DMS153 treated with DMSO at 0.1 percent for 48 hours (cell line): ENCODE measurements around the gene ZMYND19.
"Not testable (repeated sequence)": the region's sequence is repeated elsewhere in the genome, so short reads cannot be mapped to it uniquely, and the experiment has no call there.

ENCODE experiments used
- DNase-seq: peaks from one replicate; lab custom pipeline; 2025; ENCODE audit not compliant: unreplicated experiment; lab: John Stamatoyannopoulos, UW

ZMYND19 gene

DNA sequence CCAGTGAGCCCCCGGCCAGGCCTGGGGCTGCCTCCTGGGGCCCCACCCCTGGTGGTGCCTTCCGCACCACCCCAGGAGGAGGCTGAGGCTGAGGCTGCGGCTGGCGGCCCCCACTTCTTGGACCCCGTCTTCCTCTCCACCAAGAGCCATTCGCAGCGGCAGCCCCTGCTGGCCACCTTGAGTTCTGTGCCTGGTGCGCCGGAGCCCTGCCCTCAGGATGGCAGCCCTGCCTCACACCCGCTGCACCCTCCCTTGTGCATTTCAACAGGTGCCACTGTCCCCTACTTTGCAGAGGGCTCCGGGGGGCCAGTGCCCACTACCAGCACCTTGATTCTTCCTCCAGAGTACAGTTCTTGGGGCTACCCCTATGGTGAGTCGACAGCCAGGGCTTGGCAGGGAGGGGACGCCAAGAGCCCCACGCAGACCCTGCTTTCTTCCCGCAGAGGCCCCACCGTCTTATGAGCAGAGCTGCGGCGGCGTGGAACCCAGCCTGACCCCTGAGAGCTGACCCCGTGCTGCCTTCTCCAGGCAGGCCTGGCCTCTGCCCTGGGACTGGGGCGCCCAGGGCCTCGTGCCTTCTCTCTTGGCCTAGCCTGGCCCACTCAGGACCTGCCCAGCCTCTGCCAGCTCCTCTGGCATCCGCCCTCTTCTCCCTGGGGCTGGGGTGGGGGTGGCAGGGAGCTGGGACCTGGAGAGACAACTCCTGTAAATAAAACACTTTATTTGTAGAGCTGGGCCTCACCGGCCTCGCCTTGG lies 24.5 kb upstream of the ZMYND19 start:
- DNase-seq, result no peak

DNA sequence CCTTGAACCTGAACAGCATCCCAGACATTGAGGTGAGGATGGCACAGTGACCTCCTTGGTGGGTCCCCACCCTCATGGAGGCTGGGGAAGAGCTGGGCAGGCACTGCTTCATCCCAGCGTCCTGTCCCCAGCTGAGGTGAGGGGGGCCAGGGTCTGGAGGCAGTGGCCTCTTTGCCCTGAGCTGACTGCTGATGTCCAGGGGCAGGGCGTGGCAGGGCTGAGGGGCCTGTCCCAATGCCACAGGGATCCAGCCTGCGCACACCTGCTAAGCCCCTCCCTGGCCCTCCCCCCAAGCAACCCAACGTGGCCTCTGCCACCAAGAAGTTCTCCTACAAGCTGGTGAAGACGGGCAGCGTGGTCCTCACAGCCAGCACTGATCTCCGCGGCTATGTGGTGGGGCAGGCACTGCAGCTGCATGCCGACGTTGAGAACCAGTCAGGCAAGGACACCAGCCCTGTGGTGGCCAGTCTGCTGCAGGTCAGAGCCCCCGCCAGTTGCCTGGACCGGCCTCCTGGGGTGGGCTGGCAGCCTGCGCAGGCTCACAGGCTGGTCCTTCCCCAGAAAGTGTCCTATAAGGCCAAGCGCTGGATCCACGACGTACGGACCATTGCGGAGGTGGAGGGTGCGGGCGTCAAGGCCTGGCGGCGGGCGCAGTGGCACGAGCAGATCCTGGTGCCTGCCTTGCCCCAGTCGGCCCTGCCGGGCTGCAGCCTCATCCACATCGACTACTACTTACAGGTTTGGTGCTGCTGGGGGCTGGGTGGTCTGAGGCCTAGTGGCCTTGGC lies 23.6 kb upstream of the ZMYND19 start:
- no peak for DNase-seq

DNA sequence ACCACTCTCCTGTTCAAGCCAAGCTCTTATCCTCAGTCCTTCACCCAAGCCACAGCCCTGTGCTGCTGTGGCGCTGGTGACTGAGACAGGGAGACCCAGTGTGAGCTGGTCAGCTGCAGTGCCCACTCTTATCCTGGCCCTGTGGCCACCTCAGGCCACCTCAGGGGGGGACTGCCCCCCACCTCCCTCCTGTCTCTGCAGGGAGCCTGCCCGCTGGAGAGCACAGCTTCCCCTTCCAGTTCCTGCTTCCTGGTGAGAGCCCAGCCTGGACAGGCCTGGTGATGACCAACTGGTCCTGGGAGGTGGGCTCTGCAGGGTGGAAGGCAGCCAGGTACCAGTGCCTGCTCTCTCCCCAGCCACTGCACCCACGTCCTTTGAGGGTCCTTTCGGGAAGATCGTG lies 22.9 kb upstream of the ZMYND19 start:
- no peak for DNase-seq

DNA sequence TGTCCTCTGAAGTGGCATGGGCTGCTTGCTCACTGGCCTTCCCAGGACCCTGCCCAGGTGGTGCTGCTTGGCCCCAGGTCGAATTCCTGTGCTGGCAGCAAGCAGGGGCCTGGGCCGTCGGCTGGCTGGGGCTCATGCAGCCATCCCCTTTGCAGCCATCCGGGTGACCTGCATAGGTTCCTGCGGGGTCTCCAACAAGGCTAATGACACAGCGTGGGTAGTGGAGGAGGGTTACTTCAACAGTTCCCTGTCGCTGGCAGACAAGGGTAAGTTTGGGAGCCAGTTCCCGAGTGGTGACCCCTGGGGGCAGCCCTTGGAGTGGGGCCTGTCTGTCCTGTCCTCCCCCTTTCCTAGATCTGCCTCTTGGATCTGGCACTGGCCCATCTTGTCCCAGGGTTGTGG lies 22.4 kb upstream of the ZMYND19 start:
- DNase-seq, result no peak

DNA sequence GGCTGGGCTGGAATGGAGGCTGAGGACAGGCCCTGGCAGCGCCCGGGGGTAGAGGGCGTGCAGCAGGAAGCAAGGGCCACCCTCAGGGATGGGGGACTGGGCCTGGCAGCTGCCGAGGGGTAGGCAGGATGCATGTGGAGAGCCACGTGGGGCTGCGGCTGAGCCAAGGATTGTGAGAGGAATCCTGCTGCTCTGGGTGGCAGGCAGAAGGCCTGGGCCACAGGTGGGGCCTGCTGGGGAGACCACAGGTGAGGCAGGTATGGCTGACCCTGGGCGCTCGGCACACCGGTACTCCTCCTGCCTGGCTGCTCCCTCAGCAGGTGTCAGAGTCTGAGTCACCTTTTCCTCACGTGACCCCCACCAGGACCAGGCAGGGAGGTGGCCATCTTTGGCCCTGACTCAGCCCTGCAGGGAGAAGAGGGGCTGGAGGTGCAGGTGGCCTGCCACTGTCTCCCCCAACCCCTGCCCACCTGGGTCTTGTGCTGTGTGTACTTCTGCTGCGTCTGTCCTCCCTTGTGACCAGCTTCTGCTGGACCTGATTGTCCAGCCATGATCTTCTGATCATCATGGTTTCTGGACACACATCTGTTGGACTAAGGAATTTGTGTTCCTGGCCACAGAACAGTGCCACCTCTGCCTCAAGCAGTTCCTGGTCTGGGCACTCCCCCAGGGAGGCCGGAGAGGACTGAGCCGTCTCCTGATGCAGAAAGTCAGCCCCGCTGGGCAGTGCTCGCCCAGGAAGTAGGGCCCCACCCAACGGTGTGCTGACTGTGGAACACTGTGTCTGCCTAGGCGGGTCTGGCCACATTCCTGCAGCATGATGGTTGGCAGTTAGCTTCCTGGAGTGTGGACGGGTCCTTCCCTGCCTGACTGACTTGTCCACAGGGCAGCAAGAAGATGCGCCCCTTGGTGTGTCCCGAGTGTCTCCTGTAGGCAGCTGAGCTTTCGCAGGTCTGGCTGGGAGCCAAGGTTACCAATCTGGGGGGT lies 21.6 kb upstream of the ZMYND19 start:
- no peak for DNase-seq

DNA sequence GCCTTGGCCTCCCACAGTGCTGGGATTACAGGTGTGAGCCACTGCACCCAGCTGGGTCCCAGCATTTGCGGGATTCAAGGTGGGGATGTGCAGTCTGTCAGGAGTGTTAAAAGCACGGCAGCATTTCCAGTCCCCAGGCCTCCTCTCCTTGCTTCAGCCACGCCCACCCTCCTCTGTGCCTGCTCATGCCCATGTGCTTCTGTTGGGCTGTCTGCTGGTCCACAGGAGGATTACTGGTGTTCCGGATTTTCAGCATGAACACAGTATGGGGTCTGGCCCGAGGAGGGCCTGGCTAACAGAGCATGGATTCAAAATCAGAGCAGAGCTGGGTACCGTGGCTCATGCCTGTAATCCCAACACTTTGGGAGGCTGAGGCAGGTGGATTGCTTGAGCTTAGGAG lies 20.6 kb upstream of the ZMYND19 start:
- DNase-seq, result no peak

DNA sequence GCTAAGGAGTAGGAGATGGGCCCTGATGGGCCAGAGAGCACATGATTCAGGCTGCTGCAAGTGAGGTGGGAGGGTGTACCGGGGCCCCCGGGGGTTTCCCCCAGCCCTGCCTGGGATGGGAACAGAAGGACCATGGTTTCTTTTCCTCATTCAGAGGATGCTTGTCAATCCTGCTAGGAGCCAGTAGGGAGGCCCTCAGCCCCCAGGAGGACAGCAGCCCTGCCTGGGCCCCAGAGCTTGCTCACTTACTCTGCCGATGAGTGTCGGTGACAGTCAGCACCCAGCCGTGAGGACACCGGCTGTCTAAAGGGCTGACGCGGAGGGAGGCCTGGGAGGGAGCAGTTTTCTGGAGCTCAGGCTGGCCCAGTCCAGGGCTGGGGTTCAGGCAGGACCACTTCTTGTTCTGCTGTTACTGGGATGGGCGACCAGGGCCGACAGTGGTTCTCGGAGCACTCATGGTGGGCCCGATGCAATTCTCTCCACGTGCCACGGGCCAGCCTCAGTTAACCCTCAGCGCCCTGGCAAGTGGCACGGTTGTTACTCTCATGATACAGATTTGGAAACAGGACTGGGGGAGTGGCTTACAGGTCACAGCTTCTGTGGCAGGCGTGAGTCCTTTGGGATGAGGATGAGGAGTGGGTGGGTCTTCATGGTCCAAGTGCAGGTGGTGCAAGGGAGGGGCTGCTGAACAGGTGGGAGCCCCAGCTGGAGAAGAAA lies 17.0 kb upstream of the ZMYND19 start:
- DNase-seq, result no peak

DNA sequence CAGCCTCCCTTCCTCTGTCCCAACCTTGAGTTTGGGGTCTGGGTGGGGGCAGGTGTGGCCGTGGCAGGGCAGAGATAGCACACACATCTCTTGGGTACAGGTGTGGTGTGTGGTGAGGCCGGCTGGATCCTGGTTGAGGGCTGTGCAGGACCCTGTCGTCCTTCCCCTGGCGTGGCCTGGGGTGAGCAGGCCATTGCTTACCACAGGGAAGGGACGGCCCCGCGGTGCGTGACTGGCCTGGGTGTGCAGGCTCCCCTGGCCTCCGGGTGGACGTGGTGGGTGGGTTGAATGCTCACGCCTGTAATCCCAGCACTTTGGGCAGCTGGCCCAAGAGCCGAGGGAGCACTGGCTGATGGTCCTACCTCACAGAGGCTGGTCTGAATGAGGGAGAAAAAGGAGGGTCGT lies 16.4 kb upstream of the ZMYND19 start:
- DNase-seq, result no peak

DNA sequence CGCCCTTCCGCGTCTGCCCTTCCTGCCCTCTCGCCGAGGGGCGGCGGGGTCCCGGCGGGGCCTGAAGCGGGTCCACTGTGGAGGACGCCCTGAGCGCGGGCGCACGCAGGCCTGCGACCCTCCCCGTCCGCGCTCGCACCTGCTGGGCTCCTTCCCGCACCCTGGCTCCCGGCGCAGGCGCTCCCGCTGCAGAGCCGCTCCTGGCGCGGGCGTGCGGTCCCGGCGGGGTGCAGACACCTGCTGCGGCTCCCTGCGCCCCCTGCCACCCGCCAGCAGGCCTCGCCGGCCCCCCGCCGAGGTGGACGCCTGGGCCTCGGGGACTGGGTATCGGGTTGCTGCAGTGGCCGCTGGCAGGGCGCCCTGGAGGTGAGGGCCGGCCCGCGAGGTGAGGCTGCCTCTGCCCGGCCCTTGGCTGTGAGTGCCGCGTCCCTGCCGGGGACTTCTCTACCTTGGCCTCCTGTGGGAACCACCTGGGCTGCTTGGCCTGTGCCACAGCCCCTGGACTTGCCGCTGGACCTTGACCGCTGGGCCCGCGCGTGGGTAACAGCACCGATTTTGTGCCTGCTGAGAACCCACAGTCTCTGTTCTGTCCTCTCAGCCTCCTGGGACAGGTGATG lies 15.8 kb upstream of the ZMYND19 start:
- DNase-seq, result no peak

DNA sequence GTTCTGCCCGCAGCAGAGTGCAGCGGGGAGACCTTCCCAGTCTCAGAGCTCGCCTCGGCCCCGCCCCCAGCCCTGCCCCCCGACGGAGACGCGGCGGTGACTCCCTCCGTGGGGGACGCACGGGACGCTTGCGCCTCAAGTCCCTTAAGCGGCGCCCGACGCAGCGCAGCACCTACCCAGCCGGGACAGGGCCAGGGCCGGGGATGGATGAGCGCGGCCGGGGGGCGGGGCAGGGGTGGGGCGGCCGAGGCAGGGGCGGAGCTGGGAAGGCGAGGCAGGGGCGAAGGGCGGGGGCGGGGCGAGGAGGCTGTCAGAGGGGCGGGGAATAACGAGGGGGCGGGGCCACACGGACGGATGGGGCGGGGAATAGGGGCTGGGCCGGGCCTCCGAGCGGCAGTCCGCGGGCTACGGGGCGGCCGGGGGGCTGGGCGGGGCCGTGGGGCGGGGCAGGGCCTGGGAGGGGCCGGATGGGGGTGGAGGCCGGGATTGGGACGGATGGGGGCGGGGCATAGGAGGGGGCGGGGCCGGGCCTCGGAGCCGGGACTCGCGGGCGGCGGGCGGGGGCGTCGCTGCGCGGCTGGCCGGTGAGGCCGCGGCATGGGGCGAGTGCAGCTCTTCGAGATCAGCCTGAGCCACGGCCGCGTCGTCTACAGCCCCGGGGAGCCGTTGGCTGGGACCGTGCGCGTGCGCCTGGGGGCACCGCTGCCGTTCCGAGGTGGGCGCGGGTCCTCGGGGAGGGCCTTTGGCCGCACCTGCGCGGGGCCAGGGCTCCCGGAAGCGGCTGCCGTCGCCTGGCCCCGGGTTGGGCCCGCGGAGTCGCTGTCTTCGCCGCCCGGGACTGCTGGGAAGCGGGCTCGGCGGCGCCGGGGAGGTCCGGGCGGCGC lies 15.1 kb upstream of the ZMYND19 start, which contains the start of gene ARRDC1:
TSS of gene ARRDC1 (plus strand) at position 566 of the 884 bp plus-strand sequence. CDS start at position 598, 32 bp downstream.
- peak; percentile 73 for DNase-seq

DNA sequence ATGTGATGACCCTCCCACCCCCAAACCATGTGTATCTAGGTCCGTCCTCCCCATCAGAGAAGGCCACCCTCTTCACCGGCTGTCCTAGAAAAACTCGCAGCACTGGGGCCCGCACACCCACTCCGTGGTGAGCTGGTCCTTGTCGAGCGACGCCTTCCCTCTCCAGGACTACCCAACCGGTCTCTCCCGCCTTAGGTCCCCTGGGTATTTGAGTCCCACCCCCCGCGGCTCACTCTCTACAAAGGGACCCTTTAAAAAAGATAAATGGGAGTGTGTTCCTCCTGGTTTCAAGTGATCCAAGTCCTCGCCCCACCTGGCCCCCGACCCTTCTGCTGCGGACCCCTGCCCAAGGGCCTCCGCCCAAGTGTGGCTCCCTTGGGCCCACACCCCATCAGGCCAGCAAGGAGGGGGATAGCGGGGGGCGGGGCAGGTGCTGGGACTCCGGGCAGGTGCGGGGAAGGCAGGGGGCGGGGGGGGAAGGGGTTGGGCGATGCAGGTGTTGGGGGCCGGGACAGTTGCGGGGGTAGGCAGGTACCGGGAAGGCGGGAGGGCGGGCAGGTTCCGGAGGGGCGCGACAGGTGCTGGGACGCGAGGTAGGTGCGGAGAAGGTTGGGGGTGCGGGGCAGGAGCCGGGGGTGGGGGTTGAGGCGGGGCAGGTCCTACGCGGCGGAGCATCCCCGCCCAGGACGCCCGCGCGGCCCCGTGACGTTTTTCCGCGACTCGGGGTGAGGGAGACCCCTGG lies 14.2 kb upstream of the ZMYND19 start:
- DNase-seq, result no peak

DNA sequence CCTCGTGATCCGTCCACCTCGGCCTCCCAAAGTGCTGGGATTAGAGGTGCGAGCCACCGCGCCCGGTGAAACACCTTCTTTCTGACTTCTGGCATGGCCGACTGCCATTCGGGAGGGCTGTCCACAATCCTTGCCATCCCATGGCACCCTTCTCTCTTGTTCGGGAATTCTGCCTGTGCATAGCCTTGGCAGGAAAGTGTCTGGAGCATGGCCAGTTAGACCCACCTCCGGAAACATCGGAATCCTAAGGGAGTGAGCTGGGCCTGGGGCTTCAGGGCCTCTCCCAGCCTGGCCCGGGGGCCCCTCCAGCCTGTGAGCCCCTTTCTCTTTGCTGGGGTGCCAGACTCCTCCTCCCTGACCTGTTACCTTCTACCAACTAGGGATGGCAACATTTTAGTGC lies 13.6 kb upstream of the ZMYND19 start:
- DNase-seq, result no peak

DNA sequence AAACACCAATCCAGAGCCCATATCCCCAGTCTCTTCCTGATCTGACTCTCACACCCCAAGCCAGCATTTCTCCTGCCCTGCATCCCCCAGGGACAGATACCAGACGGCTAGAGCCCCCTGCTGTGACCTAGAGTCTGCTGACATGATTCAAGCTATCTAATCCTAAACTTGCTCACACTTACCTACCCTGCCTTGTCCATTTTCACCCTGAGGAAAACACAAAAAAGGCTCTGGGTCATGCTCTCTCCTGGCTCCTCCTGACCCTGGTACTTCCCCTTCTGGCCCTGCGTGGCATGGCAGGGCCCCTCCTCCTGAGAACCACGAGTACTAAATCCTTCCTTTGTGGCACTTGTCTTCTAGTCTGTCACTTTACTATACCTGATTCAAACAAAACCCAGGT lies 12.3 kb upstream of the ZMYND19 start:
- no peak for DNase-seq

DNA sequence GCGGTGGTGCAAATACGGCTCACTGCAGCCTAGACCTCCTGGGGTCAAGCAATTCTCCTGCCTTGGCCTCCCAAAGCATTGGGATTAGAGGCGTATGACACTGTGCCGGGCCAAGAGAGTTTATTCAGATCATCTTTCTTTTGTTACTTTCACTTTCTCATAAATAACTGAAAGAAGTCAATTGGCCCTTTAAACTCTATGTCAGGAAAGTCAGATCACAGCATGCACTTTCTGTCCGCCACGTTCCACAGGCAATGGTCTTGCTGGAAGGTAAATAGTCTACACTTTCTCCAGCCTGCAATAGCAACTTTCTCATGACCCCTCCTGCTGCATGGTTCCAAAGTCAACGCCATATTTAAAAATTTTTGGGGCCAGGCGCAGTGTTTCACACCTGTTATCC lies 8.6 kb upstream of the ZMYND19 start:
- DNase-seq, result no peak

DNA sequence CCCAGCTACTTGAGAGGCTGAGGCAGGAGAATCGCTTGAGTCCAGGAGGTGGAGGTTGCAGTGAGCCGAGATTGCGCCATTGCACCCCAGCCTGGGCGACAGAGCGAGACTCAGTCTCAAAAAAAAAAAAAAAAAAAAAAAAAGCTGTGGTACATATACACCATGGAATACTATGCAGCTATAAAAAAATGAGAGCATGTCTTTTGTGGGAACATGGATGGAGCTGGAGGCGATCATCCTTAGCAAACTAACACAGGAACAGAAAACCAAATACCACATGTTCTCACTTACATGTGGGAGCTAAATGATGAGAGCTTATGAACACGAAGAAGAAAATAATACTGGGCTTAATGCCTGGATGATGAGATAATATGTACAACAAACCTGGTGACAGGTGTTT lies 6.3 kb upstream of the ZMYND19 start:
- not testable (repeated sequence) for DNase-seq

DNA sequence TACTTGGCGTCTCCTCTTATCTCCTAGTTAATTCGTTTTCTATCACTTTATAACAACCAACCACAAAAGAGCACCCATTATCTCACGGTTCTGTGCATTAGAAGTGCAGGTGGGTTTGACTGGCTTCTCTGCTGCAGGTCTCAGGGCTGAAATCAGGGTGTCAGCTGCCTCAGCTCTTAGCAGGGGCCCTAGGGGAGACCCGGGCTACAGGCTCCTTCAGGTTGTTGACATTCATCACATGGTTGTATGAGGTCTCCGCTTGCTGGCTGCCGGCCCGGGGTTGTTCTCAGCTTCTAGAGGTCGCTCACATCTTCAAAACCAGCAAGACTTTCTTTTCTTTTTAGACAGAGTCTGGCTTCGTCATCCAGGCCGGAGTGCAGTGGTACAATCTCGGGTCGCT lies 2.9 kb upstream of the ZMYND19 start:
- DNase-seq, result no peak

DNA sequence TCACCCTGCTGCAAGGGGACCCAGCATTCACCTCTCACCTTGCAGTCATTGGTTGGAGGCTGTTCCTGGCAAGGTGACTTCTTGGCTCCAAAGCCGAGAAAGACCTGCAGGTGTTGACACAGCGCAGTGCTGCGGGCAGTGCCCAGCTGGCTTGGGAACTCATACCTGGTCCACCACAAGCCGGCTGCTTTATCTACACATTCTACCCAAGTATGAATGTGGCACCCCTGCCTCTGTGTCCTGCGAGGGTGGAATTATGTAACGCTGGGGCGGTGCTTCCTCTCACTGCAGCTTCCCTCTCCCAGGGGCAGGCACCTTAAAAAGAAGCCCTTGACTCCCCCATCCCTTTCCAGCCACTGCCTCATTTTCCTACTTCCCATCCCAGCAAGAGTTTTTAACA lies 2.5 kb upstream of the ZMYND19 start:
- no peak for DNase-seq

DNA sequence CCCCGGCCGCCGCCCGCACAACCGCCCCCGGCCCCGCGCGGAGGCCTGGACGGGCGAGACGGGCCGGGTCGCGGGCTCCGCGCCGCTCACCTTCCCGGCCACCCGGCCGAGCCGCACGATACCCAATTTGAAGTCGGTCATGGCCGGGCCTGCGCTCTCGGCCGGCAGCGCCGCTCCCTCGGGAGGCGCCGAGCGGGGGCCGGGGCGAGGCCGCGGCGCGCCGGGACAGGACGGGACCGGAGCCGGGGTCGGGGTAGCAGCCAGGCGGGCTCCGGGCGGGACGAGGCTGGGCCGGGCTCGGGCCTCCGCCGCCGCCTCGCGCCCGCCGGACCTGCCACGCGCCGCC lies 216 bp downstream of the ZMYND19 start:
- DNase-seq, result no peak
